Heart right ventricle (tissue), 16 donors: ENCODE results near the gene TRPV4. TPM values are rescaled to one million over a fixed set of nuclear protein-coding genes. Genes with fewer than 3 reads are reported as not detected.

Experiments used
- ATAC-seq, 8 donors: fragments of 200-7000 bp; cut with Tn5 transposase; one replicate each; pipeline ENCODE4 v1.9.1; 2020; ENCODE audit warnings: mild to moderate bottlenecking in 8 of 8, moderate library complexity in 8 of 8, moderate number of reproducible peaks in 1 of 8
- DNase-seq, 2 donors: peaks; one replicate each; pipeline ENCODE4 v3.0.0-alpha.2; 2020
- H3K27ac ChIP-seq, 10 donors: fragments of 200-600 bp; sonication (generic) in 2 of 10; one replicate each; pipeline versions ENCODE4 v1.5.0 to v1.8.0; 2020 to 2022; ENCODE audit warnings: mild to moderate bottlenecking in 3 of 10
- H3K27me3 ChIP-seq, 7 donors: fragments of 200-600 bp; one replicate each; pipeline ENCODE4 v1.8.0; 2021 to 2022; ENCODE audit warnings: mild to moderate bottlenecking in 2 of 7
- H3K36me3 ChIP-seq, 9 donors: fragments of 200-600 bp; sonication (generic) in 1 of 9; one replicate each; pipeline versions ENCODE4 v1.5.0 to v1.8.0; 2020 to 2022; ENCODE audit warnings: mild to moderate bottlenecking in 2 of 9
- H3K4me1 ChIP-seq, 9 donors: fragments of 200-600 bp; sonication (generic) in 1 of 9; one replicate each; pipeline versions ENCODE4 v1.5.0 to v1.8.0; 2020 to 2022; ENCODE audit warnings: mild to moderate bottlenecking in 4 of 9
- H3K4me3 ChIP-seq, 10 donors: fragments of 200-600 bp; sonication (generic) in 2 of 10; one replicate each; pipeline versions ENCODE4 v1.5.0 to v1.8.0; 2020 to 2022; ENCODE audit warnings: mild to moderate bottlenecking in 7 of 10, moderate library complexity in 2 of 10
- H3K9me3 ChIP-seq, 11 donors: fragments of 200-600 bp in 10 of 11; sonication (generic) in 2 of 11; one replicate each; pipeline versions ENCODE4 v1.5.0 to v1.8.0; 2013 to 2022; ENCODE audit warnings: mild to moderate bottlenecking in 2 of 11, control low read depth in 1 of 11, moderate library complexity in 1 of 11
- WGBS, 2 donors: extraction: QIAGEN DNeasy Blood & Tissue Kit; methylation state at CpG; one replicate each; pipeline ENCODE4 v1.1.7; 2013; ENCODE audit warnings: inconsistent platforms in 1 of 2; 5-methylcytosine and 5-hydroxymethylcytosine counted together
- intact Hi-C, 10 donors: fragments of 100-400 bp; cut with DNase I; formaldehyde crosslinking; loops; one replicate each; pipeline versions ENCODE4 v1.11.1 to v1.14.2; 2022
- polyA plus RNA-seq, 2 donors: library from polyadenylated mRNA; stranded (reverse); fragments of 200-250 nt; gene quantifications; one replicate each; pipeline ENCODE4 v1.2.3, GENCODE V29; 2013
- total RNA-seq, 10 donors: library from RNA; stranded (reverse); fragmentation: NEBNext Ultra II Directional in 3 of 10; extraction: Animal tissue kit (Norgen Biotek cat#: 25700) in 3 of 10; gene quantifications; one replicate each; pipeline versions ENCODE4 v1.2.1 to v1.2.4, GENCODE V29; 2021 to 2023
- TF ChIP-seq, protein P1 (sequence below), 9 donors: fragments of 200-600 bp; sonication (generic) in 2 of 9; IDR thresholded peaks; one replicate each; pipeline versions ENCODE4 v1.5.0 to v1.8.0; 2021 to 2022; ENCODE audit warnings: antibody characterized with exemption in 9 of 9, mild to moderate bottlenecking in 5 of 9, moderate library complexity in 1 of 9
- donor health status: Arrhythmogenic right ventricular cardiomyopathy.
- donor health status: ischemic (EF 13 %, LVEDD 7.1; RV severe dilation, severe dysfunction).
- donor health status: healthy with polysubstance abuse.
- donor health status: DM: no; HTN: yes; CAD: no.
- donor health status: DM: no; HTN: no; CAD: no.
- donor health status: ischemic (EF 25% LVEDD 6.9; RV normal size, moderate dysfunction).
- donor health status: ischemic (EF 25% LVEDD 5.7; RV mildly dilated, moderate dysfunction).
- donor health status: healthy.
- donor health status: DM: yes; HTN: yes; CAD: no.
- donor health status: Ischemic cardiomyopathy.
- donor health status: ischemic (EF 35%, LVEDD 5.7; RV mildly dilated, moderate dysfunction).
- donor health status: nonischemic (EF 11% LVEDD 7.7; RV severe dilation, severe dysfunction).
- donor health status: DM: yes; HTN: yes; CAD: no.
- donor health status: PGD.
- donor health status: ischemic (EF 29% LVEDD 5.4; RV normal size, mild dysfunction).
- donor health status: nonischemic (EF 23%, LVEDD 6.1; RV moderate dilation, normal function).

TRPV4 gene
- total and polyA plus RNA-seq, 12 donors, result 0.07 to 1.0 (median 0.28) TPM; not detected in 2

DNA sequence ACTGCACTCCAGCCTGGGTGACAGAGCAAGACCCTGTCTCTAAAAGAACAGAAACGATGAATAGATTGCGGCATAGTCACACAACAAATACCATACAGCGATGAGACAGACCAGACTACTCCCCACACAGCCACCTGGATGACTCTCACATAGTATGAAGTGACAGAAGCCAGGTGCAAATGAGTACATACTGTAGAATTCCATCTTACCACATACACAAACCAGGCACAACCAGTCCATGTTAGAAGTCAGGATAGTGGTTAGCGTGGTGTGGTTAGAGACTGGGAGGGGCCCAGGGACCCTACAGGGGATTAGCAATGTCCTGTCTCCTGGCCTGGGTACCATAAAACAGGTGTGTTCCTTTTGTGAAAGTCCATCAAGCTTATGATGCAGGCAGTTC is 65.7 kb downstream of the TRPV4 start:
- TF ChIP-seq, protein P1, sequence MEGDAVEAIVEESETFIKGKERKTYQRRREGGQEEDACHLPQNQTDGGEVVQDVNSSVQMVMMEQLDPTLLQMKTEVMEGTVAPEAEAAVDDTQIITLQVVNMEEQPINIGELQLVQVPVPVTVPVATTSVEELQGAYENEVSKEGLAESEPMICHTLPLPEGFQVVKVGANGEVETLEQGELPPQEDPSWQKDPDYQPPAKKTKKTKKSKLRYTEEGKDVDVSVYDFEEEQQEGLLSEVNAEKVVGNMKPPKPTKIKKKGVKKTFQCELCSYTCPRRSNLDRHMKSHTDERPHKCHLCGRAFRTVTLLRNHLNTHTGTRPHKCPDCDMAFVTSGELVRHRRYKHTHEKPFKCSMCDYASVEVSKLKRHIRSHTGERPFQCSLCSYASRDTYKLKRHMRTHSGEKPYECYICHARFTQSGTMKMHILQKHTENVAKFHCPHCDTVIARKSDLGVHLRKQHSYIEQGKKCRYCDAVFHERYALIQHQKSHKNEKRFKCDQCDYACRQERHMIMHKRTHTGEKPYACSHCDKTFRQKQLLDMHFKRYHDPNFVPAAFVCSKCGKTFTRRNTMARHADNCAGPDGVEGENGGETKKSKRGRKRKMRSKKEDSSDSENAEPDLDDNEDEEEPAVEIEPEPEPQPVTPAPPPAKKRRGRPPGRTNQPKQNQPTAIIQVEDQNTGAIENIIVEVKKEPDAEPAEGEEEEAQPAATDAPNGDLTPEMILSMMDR (IDR thresholded peaks at IDR 0.05), result no peak
- DNase-seq, result no peak
- intact Hi-C loops, result no loop called here

DNA sequence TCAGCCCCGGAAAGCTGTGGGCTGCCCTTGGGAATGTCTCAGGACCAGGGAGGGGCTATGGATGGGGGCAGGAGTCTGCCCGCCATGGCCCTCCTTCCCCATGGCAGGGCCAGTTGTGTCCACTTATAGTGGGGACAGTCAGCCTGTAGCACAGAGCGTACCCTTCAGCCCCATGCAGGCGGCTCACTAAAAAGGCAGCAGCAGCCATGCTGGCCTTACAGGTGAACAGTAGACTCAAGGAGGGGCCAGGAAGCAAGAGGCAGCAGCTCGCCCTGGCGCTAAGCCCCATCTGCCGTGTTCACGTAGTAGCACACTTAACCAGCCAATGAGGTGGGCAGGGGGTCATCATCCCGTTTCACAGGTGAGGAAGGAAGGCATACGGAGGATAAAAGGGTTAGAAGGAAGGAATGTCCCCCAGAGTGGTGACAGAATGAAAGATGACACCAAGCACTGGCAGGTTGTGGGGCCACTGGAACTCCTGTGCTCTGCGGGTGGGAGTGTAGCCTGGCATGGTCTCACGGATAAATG is 66.9 kb downstream of the TRPV4 start:
- Histone ChIP-seq H3K36me3 (peaks cover 0 to 5% (median 0%) of the 10 kb centered on the region in 9 donors), H3K9me3 (peaks cover 0 to 10% (median 6%) of the 10 kb centered on the region in 11 donors), H3K27me3 (no peaks in the 10 kb centered on the region), H3K27ac (no peak overlapping the region), H3K4me1 (peaks cover 0 to 6% (median 0%) of the 10 kb centered on the region in 9 donors), H3K4me3 (no peak overlapping the region)
- intact Hi-C loops, result no loop called here
- TF ChIP-seq, protein P1 (IDR thresholded peaks at IDR 0.05), result no peak
- DNase-seq, result no peak
- ATAC-seq, result no peak
- 84 to 87% methylated on average over 12 of the region's 12 CpGs for WGBS, 2 donors

More for the DNA sequence above, 65.7 kb downstream of the TRPV4 start:
- Histone ChIP-seq H3K27ac (no peak overlapping the region), H3K4me3 (no peak overlapping the region), H3K9me3 (peaks cover 0 to 10% (median 6%) of the 10 kb centered on the region in 11 donors), H3K36me3 (peaks cover 0 to 5% (median 0%) of the 10 kb centered on the region in 9 donors), H3K27me3 (no peaks in the 10 kb centered on the region), H3K4me1 (peaks cover 0 to 6% (median 0%) of the 10 kb centered on the region in 9 donors)
- 94 to 95% methylated on average over 4 of the region's 4 CpGs for WGBS, 2 donors
- no peak for ATAC-seq

DNA sequence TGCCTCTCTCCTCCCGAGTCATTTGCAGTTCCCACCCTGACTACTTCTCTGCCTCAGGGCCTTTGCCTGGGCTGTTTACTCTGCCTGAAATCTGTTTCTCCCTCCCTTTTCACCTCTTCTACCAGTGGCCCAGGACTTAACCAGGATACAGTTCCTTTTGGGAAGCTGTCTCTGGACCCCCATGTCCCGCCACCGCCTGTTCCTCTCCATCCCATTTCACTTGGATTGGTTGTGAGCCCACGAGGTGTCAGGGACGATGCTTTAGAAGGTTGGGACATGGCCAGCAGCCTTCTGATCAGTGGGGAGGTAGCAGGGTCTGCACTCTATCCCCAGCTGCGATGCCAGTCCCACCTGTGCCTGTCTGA is 67.8 kb downstream of the TRPV4 start:
- DNase-seq, result no peak
- H3K36me3 ChIP-seq, result peaks cover 0 to 5% (median 0%) of the 10 kb centered on the region in 9 donors
- no peak for ATAC-seq

DNA sequence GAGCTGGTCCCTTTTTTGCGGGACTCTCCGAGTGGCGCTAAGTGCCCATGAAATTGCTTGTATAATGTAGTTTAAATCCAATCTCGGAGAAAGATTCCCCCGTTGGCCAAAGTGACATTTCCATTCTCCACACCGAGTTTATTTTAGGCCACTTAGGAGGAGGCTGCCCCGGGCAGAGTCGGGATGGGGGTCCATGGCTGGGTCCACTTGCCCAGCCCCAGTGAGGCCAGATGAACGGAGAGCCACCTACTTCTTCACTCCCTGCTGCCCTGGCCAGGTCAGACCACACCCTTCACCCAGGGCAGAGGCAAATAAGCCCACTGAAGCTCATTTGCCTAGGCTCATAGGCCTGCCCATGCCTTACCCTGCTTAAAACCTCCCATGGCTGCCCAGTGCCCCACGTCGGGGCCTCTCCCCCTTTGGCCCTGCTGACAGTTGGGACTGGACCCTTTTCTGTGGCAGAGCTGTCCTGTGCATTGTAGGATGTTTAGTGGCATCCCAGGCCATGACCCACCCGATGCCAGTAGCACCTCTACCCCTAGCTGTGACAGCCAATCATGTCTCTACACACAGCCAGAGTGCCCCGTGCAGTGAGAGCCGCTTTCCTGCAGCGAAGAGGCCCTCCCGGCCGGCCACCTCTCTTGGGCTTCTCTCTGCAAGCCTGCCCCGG is 68.3 kb downstream of the TRPV4 start:
- ATAC-seq, result no peak
- intact Hi-C loops, result no loop called here
- Histone ChIP-seq H3K4me1 (peaks cover 0 to 14% (median 10%) of the 10 kb centered on the region in 9 donors), H3K36me3 (peaks cover 0 to 5% (median 0%) of the 10 kb centered on the region in 9 donors), H3K27me3 (no peaks in the 10 kb centered on the region), H3K4me3 (no peak overlapping the region), H3K9me3 (peaks cover 0 to 10% (median 6%) of the 10 kb centered on the region in 11 donors), H3K27ac (no peak overlapping the region)
- TF ChIP-seq, protein P1 (IDR thresholded peaks at IDR 0.05), result no peak
- 84 to 88% methylated on average over 18 of the region's 18 CpGs for WGBS, 2 donors
- no peak for DNase-seq

More for the DNA sequence above, 67.8 kb downstream of the TRPV4 start:
- H3K9me3 ChIP-seq, result peaks cover 0 to 10% (median 6%) of the 10 kb centered on the region in 11 donors
- WGBS, 2 donors, result 91 to 93% methylated on average over 6 of the region's 6 CpGs
- no peaks in the 10 kb centered on the region for H3K27me3 ChIP-seq
- TF ChIP-seq, protein P1 (IDR thresholded peaks at IDR 0.05), result no peak
- H3K4me1 ChIP-seq, result peaks cover 0 to 12% (median 5%) of the 10 kb centered on the region in 9 donors
- intact Hi-C loops, result no loop called here
- no peak overlapping the region for H3K4me3 ChIP-seq
- no peak overlapping the region for H3K27ac ChIP-seq
